ENCODE results near the gene NYAP2.

NYAP2 gene

DNA sequence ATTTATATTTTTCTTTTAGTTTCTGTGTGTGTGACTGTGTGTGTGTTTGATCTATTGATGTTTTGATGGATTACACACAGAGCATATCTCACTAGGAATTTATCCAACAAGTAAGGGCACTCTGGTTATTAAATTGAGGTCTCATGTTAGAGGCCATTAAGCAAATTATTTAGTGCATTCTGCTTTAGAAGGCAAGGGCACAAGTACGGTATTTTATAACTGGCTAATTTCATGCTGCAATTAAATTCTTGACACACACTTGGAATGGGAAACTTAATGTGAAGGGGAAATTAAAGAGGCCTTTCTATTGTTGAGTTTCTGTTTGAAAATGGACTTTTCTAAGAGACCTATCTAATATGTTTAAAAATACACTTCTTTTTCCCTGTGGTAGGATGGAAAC, 25.8 kb downstream of the NYAP2 start:
- no peak for DNase-seq (ENCODE audit: extremely low read depth in 1 of 2, low read depth in 1 of 2)

DNA sequence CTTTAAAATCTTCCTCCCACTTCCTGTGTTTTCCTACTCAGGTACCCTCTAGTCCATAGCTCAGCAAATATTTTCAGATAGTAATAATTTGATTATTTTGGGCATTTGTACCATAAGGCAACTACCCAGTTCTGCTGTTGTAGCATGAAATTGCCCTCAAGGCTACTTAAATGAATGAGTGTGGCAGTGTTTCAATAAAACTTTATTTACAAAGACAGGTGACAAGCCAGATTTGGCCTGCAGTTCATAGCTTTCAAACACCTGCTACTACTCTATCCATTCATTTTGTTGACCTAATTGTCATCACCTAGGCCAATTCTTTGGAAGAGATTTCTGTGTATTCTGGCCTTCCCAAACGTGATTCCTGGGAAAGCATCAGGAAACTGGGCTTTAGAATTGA, 28.9 kb downstream of the NYAP2 start:
- no peak for DNase-seq (ENCODE audit: extremely low read depth in 1 of 2, low read depth in 1 of 2)

DNA sequence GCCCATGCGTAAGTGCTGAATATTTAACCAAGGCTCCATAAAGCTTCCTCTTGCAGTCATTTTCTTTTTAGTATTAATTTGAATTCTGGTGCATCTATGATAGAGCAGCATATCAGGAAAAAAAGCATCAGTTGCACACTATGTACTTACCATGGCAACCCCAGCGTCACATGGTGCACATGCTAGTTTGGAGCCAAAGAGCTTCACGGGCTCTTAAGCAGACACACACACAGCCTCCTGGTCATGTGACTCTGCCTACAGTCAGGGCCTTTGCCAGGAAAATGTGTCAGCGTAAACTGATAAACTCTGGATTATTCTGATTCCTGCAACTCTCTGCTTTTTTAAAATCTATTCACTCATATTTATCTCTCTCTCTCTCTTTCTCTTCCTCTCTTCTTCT, 30.2 kb downstream of the NYAP2 start:
- DNase-seq (ENCODE audit: extremely low read depth in 1 of 2, low read depth in 1 of 2) = no peak

DNA sequence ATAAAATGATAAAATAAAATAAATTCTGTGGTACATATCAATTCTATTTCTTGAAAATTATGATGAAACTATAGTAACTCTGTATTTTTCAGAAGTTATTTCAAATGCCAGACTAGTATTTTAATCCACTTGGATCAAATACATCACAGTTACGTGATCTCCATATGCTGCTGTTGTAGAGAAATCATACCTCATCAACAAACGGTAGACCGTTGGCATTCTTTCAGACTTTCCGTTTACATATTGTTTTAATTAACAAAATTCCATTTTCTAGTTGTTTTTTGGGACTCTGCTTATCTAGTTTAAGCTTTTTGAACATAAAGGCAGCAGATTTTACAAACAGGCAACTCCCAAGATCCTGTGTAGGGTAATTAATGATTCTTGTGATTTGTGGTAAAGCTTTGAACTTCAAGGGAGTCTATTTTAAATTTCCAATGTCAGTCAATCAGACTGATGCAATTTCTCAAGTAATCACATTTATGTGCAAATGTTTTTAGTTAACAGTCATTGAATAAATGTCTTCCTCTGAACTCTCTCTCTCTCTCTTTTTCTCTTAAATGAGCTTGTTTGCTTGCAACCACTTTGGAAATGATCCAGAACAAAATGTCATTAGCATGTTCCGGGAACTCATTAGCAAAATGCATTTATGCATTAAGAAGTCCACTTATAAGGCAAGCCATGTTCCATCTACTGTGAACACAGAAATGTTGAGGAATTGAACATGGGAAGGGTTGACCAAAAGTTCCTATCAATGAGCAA, 31.8 kb downstream of the NYAP2 start:
- no peak for DNase-seq (ENCODE audit: extremely low read depth in 1 of 2, low read depth in 1 of 2)

DNA sequence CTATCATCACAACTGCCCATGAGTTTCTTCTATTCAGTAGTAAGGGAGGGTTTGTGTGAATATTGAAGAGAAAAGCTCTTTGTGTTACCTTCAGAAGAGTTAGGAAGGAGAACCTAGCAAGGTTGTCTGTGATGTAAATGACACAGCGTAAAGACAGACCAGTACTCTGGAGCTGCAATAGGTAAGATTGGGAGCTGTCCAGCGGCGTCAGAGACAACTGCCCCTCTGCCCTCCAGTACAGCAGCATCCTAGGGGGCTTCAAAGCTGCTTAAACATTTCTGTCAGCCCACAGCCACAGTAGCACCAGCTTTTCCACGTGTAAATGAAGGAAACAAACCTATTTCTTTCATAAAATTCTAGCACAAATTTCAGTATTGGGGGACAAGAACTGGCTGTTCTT, 34.5 kb downstream of the NYAP2 start:
- DNase-seq (ENCODE audit: extremely low read depth in 1 of 2, low read depth in 1 of 2) = no peak

DNA sequence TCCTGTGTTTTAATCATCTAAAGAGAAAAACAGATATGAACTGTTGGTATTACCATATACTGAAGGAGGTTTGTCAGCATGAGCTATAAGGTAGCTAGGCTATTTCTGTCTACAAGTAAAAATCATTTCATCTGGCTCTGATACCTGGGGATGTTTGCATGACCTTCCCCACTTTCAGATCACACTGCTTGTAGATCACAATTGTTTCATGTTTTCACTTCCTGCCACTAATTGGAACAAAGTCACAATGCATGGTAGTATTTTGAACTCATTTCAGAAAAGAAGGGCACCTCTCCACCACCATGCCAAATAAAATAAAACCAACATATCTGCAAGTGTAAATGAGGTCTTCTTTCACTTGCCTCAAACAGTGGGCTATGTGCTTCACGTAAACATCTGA, 37.8 kb downstream of the NYAP2 start:
- DNase-seq (ENCODE audit: extremely low read depth in 1 of 2, low read depth in 1 of 2) = no peak

DNA sequence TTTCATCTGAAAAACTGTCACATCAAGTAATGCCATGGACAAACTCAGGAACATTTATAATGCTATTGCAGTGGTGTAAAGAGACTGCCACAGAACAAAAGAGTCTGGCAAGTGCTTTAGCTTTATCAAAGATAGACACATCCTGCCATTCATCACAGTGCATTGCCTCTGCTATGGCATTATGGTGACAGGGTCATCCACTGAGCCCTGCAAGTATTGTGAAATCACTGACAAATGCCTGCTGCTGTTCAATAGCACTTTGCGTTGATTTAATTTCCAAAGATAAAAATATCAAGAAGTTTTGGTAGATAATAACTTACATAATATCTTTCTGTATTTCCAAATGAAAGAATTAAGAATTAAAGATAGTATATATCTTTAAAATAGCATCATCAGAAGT, 38.7 kb downstream of the NYAP2 start:
- DNase-seq (ENCODE audit: extremely low read depth in 1 of 2, low read depth in 1 of 2) = no peak

DNA sequence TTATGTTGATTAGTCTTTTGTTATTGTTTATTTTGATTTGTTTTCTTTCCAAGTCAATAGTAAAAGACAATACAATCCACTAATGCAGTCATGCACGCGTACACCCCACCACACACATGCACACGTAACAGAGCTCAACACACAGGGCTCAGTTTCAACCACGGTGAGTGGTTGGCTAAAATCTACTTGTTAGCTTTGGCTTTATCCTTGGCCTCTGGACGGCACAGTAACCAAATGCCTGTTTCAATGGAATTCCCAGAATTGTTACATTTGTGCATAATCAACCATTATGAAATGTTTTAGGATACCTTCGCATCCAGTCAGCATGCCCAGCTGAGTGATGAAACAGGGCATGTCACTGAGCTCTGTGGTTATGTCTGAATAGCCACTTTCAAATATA, 53.2 kb downstream of the NYAP2 start:
- no peak for DNase-seq (ENCODE audit: extremely low read depth in 1 of 2, low read depth in 1 of 2)

DNA sequence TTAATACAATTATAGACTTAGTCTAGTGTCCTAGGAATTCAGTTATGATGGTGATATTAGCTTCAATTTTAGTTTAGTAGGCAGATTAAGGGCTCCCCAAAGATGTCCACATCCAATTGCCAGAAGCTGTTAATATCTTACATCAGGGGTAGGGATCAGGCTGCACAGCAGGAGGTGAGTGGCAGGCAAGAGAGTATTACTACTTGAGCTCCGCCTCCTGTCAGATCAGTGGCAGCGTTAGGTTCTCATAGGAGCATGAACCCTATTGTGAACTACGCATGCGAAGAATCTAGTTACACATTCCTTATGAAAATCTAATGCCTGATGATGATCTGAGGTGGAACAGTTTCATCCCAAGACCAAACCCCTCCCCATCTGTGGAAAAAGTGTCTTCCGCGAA, 54.9 kb downstream of the NYAP2 start:
- no peak for DNase-seq (ENCODE audit: extremely low read depth in 1 of 2, low read depth in 1 of 2)

DNA sequence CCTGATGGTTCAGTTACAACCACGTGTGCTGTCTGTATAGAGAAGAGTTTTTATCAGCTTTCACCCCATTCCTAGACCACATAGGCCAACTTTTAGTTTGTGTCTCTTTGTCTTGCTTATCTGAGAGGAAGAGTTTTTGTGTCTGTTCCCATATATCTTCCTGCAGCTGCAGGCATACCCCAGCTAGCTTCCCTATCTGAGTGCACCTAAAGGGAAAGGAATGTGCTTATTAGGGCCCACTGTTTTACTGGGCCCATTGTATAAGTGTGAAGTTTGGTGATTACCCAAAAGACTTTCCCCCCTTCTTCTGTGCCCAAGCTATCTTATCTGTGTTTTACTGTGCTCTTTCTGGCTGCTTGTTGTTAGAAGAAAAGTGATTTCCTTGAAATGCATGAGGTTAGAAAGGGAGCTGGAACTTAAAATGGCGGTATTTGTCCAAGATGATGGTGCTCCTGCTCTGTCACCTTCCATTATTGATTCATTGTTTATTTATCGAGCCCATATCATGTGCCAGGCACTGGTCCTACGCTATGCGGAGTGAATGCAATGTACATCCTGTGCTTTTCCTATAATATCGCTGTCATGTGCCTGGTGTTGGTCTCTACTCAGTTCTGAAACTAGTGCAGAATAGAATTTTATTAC, 57.2 kb downstream of the NYAP2 start:
- DNase-seq (ENCODE audit: extremely low read depth in 1 of 2, low read depth in 1 of 2) = no peak

DNA sequence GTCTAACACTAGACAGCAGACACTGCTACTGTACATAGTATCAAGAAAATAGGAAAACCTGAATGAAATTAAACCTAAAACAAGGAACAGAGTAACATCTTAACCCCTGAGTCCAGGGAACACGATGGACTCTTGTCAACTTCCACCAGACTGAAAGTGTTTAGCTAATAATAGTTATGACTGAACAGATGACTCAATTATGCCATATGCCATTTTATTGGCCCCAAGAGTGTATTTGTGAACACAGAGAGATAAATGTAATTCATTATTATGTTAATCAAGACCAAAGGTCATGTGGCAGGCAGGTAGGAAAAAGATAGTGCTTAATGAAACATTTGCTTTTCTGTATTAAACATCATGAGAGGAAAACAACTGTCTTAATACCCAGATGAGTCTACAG, 58.0 kb downstream of the NYAP2 start:
- DNase-seq (ENCODE audit: extremely low read depth in 1 of 2, low read depth in 1 of 2) = no peak

DNA sequence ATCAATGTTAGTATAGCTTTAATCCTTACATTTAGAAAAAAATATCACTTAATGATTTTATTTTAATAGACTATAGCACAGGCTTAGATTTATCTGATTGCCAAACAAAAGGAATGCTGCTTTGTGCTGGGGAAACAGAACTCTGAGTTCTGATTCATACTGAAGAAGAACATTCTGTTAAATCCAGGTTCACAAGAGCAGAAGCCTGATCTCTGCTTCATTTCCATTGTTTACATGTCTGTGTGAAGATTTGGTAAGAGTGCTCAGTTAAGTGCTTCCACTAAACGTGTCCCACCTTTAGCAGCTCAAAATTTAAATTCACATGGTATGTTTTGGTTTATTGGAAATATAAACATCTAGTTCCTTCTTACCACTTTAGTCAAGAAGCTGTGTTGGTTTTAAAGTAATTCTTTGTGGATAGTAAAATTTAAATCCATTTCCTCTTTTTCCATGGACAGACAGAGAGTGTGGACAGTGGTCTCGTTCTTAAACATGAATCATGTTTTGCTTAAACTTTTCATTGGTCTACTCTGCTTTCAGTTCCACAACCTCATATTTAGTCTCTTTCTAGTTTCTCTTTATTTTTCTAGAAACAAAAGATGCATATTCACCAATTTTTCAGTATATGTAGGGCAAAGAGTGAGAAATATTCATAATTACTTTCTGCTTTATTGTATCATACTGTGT, 59.1 kb downstream of the NYAP2 start:
- DNase-seq (ENCODE audit: extremely low read depth in 1 of 2, low read depth in 1 of 2) = no peak

DNA sequence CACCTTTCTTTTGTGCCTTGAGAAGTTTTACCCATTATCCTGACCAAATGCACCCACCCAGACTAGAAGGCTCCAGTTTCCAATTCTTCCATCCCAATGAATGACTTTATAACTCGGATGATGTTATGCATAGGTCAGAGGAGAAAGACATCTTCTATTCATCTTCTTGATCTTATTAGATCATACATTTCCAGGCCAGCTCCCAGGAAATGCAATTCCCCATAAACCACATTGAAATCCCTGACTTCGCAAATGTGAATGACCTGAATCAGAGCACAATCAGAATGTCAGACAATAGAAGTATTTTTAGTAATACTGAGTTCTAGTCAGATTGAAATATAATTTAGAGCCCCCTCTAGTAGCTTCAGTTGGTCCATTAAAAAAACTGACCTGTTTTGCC, 62.9 kb downstream of the NYAP2 start:
- DNase-seq (ENCODE audit: extremely low read depth in 1 of 2, low read depth in 1 of 2) = no peak

DNA sequence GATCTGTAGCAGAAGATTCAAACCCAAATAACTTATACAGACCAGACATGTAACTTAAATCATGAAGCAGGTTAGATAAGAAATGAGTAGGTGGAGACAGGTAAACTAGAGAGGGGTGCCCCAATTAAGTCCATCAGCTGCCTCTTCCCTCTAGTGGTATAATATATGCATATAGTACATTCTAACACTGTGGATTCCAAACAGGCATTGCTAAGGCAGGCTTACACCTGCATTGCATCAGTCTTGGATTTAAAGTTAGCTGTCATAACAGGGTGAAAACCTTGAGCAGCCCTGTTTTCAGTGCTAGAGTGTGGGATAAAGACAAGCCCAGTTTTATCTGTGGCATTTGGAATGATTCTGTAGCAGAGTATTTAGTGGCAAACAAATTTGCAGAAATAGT, 63.4 kb downstream of the NYAP2 start:
- no peak for DNase-seq (ENCODE audit: extremely low read depth in 1 of 2, low read depth in 1 of 2)

DNA sequence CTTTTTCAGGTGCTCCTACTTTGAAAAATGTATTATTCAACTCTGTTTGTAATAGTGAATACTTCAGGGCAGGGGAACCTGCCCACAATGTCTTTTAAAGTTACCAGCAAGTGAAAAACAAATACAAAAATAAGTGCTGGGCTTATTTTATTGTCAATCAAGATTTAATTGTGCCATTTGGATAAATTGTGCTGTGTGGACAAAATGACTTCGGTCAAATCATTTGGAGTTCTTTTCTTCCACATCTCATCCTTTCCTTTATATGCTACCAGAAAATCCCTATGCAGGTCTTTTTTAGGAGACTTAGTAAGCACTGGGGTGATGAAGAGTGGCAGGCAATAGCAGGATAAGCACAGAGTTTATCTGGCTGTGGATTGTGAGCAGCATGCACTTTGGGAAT, 63.9 kb downstream of the NYAP2 start:
- no peak for DNase-seq (ENCODE audit: extremely low read depth in 1 of 2, low read depth in 1 of 2)

DNA sequence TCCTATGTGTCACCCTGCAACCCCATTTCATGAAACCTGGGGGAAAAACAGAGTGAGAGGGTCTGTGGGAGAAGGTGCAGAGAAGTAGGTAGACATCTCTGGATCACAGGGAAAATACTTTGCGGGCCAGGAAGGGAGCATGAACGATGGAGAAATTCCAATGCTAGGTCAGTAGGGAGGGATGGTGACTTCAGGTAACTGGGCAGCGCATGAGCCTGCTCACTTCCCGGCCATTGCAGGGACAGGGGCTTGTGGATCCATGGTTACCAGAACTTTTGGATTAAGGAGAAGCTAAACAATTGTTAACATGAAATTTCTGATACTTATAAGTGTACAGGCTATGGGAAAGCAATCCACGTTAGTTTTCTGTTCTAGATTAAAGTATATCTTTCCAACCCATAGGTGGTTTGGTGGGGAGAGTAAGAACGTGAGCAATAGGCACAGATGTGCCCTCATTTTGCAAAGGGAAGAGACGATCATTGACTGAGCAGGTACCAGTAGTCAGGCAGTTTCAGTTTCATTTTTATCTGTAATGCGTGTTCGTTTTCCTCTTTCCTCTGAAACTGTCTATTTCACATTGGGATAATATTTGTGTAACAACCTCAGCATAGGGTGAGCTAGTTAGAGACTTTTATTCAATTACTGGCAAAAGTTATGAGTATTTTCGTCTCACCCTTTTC, 65.0 kb downstream of the NYAP2 start:
- no peak for DNase-seq (ENCODE audit: extremely low read depth in 1 of 2, low read depth in 1 of 2)

DNA sequence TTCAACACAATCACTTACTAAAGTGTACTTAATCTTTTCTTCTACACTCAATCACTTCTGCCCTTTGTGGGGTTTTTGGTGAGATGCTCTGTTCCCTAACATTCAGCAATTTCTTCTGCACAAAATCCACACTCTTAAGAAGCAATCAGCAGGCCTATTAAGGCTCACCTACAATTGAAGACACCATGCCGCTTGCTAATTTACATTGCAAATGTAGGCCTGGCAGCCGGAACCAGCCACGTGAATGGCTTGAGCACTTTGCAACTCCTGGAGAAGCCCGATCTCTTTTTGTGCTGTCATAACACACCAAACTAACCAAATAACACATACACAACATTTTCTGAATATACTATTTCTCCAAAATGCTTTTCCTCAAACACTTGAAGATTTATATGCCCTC, 66.3 kb downstream of the NYAP2 start:
- no peak for DNase-seq (ENCODE audit: extremely low read depth in 1 of 2, low read depth in 1 of 2)

DNA sequence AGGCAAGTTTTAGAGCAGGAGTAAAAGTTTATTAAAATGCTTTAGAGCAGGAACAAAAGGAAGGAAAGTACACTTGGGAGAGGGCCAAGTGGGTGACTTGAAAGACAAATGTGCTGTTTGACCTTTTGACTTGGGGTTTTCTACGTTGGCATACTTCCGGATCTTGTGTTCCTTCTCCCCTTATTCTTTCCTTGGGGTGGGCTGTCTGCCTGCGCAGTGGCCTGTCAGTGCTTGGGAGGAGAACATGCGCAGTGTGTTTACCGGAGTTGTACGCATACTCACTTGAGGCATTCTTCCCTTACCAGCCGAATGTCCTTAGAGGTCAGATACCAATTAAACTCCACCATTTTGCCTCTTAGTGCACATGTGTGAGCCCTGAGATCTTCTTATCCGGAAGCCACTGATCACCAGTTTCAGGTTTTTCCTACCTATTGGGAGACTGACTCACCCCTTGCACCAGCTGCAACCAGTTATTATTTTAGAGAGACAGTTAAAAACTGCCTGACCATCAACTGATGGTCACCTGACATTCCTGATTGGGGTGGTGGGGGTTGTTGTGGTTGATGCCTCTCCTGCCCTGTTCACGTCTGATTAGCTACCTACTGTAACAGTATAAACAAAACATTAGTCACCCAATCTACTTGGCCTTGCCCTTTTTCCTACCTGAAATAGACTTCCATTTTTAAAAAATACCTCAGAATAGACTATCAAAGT, 67.5 kb downstream of the NYAP2 start:
- DNase-seq (ENCODE audit: extremely low read depth in 1 of 2, low read depth in 1 of 2) = no peak

DNA sequence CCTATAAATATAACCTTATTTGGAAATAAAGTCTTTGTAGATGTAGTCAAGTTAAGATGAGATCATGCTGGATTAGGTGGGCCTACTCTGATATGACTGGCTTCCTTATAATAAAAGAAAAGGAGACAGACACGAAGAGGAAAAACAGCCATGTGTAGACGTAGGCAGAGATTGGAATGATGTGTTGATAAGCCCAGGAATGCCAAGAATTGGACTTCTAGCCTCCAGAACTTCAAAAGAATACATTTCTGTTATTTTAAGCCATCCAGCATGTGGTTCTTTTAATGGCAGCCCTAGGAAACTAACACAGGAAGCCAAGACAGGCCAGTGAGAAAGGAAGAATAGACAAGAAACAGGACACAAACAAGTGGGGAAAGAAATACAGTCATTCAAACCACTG, 68.6 kb downstream of the NYAP2 start:
- DNase-seq (ENCODE audit: extremely low read depth in 1 of 2, low read depth in 1 of 2) = no peak

DNA sequence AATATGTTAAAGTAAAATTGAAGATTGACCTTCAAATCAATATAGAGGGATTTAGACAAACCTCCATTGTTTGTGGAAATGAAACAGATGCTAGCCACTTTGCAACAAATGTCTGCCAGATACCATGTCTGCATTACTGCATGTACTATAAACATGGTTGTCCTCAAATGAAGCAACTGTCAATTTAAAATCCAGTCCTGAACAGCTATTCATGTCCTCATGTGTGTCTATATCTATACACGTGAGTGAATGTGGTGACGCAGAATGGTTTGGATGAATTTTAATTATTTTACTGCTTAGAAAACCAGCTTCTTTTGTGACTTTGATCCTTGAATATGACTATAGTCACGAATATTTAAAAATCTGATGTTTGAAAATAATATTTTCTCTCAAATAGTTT, 71.5 kb downstream of the NYAP2 start:
- DNase-seq (ENCODE audit: extremely low read depth in 1 of 2, low read depth in 1 of 2) = no peak

DNA sequence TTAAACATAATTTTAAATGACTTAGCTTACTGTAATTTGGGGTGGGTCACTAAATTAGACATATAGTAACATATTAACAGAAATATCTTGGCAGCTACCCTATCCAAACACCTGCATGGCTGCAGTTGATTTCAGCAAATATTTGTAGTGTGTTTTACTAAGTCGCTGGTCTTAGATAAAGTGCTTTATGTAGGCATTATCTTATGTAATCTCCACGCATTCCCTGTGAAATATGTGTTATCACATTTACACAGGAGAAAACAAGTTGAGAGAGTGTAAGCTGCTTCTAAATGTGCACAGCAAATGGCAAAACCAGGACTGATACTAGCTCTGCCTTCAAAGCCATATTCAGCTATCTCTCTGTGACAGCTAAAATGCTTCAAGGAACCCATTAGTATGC, 72.0 kb downstream of the NYAP2 start:
- no peak for DNase-seq (ENCODE audit: extremely low read depth in 1 of 2, low read depth in 1 of 2)

All from stimulated activated CD8-positive, alpha-beta memory T cell treated with anti-CD3 and anti-CD28 coated beads, Interleukin-7, amount 100 ng/mL, for 48 hours (primary cell).